ENCODE results near the gene SPATA20.

Gene SPATA20

DNA sequence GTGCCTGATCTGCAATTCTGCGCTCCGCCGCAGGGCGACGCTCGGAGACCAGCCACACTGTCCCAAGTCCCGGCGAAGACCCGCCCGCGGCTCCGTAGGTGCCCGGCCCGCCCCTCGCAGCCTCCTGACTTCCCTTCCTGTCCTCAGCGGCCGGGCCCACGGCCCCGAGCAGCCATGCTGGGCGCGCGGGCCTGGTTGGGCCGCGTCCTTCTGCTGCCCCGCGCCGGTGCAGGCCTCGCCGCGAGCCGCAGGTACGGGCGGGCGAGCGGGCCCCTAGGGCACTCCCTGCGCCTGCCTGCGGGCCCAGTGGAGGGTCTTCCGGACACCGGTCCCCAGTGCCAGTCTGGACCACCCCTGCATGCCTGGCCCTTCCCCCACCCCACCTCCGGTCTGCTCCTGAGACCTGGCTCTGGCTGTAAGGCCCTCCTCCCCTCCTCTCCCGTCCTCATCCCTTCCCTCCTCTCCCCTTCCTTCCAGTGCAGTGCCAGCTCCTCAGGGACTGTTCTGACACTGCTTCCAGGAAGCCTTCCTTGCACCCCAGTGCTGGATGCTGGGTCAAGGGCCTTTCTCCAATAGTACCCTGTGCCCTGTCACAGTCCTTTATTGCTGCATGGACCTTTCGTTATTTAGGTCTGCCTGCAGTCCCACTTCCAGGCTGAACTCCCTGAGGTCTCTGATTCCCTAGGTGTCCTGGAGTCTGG is at the start of gene SPATA20:
SPATA20 (plus strand) TSS at position 140 of the 701 bp plus-strand sequence; CDS start at position 175, 35 bp downstream.
- DNase-seq (ENCODE audit: low read depth in 3 of 3): peak; percentile 66 to 89 (median 76)

DNA sequence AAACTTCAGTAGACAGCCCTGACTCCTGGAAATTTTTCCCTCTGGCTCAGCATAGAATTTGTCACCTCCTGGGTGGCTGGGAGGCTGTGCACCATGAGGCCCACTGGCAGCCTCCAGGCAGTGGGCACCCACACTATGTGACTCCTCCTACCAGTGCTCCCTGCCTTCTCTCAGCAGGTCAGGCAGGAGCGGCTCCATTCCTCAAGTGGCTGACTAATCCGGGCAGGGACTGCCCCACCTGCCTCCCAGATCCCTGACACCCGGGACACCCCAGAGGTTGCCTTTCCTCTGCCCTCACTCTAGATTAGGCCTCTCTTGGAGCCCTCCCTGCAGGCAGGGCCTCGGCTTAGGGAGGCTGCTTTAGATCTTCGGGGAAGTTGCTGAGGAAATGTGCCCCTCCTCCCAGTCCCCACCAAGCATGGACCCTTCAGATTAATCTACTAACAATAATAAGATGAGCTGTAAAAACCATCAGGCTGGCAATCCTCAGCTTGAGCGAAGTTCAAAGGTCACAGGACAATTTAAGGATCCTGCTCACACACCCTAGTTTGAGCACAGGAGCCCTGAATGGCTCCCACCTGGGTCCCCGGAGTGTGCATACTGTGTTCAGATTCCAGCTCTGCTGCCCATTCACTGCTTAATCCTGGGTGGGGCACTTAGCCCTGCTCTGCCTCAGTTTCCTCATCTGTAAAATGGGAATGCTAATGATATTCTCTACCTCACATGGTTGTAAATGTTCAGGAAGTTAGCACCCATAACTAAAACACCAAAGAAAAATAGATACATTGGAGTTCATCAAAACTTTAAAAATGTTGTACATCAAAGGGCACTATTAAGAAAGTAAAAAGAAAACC is 48.7 kb upstream of the SPATA20 start:
- DNase-seq (ENCODE audit: low read depth in 3 of 3): no peak

DNA sequence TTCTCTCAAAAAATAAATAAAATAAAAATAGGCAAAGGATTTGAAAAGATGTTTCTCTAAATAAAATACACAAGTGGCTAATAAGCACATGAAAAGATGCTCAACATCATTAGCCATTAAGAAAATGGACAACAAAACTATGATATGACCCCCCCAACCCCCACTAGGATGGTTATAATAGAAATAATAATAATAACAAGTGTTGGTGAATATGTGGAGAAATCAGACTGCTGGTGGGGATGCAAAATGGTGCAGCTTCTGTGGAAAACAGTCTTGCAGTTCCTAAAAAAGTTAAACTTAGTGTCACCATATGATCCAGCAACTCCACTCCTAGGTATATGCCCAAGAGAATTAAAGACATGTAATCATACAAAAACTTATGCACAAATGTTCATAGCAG is 47.7 kb upstream of the SPATA20 start:
- DNase-seq (ENCODE audit: low read depth in 3 of 3): no peak

DNA sequence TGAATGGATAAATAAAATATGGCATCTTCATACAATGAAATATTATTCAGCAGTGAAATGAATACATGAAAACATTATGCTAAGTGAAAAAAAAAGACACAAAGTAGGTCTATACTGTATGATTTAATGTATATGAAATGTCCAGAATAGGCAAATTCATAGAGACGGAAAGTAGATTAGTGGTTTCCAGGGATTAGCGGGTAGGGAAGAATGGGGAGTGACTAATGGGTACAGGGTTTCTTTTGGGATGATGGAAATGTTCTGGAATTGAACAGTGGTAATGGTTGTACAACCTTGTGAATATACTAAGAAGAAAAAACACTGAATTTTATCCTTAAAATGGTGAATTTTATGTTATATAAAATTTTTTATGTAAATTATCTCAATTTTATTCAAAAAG is 47.3 kb upstream of the SPATA20 start:
- no peak for DNase-seq (ENCODE audit: low read depth in 3 of 3)

DNA sequence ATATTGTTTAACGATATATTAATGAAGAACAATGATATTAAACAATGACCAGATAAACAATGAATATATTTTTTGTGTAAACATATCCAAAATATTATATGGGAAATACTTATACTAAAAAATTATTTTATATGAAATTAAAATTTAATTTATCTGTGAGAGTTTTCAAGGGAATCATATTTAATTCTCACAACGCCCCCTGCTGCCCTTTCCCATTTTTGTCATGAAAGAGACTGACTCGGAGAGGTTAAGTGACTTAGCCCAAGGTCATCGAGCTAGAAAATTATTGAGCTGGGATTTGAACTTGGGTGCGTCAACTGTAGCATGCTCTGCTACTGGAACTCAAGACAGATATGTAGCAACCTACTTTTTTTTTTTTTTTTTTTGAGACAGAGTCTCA is 45.9 kb upstream of the SPATA20 start:
- no peak for DNase-seq (ENCODE audit: low read depth in 3 of 3)

DNA sequence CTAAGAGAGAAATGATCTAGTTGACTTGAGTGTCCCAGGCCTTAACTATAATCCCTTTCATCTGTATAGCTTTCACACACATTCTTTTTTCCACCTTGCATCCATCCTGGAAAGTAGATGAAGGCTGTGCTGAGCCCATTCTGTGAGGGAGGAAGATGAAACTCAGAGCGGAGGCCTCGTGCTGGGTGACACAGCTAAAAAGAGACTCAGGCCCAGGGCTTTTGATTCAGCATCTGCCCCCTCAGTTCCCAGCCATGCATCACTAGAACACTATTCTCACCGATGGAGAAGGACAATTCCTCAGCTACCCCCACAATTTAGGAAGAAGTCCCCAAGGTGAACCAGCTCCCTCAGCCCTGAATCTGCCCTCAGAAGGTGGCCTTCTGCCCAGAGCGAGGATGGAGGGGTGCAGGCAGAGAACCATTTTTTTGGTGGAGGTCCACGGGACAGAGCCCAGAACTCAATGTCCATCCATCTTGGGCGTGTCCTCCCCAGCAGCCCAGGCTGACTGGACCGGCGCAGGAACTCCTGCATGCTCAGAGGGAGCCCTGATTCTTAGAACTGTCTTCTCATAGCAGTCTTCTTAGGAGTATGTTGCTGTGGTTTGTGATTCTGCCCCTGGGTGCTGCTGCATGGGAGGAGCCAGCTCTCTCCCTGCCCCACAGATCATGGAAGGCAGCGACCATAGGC is 44.5 kb upstream of the SPATA20 start:
- no peak for DNase-seq (ENCODE audit: low read depth in 3 of 3)

DNA sequence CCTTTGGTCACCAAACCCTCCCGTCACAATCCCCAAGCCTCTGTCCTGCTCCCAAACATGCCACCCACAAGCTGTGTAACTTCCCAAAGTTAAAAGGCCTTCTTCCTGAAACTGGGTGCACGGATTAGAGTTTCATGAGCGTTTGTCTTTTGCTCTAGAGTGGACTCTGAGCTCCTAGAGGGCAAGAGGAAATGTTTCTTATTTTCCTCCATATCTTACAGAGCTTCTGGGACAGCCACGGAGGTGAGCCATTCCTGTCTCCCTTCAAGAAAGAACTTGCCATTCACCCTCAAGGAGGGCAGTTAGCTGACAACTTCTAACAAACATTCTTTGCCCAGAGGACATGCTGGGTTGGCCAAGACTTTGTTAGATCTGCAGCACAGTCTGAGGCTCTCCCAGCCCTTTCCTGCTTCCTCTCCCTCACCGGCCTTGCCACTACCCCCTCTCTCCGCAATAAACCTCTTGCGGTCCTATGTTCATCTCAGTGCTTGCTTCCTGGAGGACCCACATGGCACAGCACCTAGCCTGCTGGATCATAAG is 41.3 kb upstream of the SPATA20 start:
- no peak for DNase-seq (ENCODE audit: low read depth in 3 of 3)

DNA sequence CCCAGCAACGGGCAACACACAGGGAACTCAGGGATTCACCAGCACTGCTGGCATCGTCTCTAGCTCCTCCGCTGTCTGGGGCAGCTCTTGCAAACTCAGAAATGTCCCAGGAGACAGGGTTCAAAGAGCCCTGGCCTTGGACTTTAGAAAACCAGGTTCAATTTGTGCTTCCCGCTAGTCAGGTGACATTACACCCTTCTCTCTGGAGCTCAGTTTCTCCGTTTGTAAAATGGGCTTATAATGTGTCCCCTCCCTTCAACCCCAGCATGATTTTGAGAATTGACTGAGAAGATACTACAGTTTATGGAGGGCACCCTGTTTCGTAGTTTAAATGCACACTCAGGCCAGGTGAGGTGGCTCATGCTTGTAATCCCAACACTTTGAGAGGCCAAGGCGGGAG is 40.7 kb upstream of the SPATA20 start:
- DNase-seq (ENCODE audit: low read depth in 3 of 3): no peak

DNA sequence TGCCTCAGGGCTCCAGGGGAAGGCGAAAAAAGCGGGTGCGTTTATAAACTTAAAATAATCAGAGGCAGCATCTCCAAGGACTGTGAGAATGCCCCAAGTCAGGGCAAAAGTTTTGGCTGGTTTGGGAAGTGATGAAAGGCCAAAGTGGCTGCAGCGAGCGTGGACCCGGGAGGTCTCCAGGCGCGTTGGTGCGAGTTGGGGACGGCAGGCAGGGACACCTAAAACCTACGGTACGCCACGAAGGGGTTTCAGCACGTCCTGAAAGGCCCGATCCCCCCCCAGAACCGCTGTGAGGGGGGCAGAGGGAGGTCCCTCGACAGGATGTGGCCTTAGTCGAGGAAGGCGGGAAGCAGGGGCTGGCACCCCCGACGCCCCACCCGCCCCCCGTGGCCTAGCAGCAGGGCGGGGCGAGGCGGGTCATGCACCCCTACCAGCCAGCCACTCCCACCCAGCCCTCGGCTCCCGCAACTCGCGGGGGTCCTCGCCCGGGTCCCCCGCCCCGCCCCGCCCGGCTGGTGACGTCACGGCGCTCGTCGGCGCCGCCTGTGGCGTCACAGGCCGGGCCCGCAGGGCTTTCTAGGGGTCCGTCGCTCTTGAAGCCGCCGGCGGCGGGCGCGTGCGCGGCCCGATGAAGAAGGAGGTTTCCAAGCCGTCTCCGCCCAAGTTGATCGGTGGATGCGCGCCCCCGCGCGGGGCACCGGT is 39.0 kb upstream of the SPATA20 start, which contains the start of gene MYCBPAP:
MYCBPAP (plus strand) TSS at position 569 of the 702 bp plus-strand sequence. CDS start 236 bp downstream, outside the sequence.
- peak; percentile 58 to 83 (median 59) for DNase-seq (ENCODE audit: low read depth in 3 of 3)

DNA sequence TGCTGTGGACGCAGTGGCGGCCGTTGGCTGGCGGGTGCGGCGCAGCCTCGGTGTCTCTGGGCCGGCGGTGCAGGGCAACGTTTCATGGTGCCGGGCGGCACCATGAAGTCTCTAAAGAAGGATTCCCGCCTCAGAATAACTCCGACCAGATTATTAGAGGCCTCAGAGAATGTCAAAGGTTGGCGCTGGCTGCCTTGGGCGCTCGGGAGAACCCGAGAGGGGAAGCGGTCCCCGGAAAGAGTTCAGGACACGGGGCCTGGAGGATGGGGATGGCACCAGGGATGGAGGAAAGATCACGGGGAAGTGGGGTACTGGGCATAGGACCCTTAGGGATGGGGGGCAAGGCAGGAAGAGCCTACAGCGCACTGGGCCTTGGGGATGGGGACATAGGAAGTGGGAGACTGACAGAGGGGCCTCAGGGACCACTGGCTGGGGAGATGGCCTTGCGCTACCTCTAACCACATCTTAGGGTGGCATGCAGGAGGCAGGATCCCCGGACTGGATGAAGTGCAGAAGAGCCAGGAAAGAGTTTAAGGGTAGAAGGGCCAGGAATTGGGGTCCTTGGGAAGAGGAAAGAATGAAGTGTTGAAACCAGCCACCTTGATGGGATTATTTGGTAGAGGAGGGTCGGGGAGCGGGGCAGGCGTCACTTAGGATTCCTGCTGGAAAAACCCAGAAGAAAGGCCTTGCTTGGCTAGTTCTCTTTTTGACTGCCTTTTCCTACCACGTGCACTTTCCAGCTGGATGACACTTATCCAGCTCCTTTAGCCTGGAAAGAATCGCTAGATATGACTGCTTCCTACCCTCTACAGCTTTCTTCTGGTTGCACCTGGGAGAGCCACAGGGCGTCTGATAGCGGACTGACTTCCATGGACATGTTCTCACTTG is 38.2 kb upstream of the SPATA20 start:
- DNase-seq (ENCODE audit: low read depth in 3 of 3): no peak

DNA sequence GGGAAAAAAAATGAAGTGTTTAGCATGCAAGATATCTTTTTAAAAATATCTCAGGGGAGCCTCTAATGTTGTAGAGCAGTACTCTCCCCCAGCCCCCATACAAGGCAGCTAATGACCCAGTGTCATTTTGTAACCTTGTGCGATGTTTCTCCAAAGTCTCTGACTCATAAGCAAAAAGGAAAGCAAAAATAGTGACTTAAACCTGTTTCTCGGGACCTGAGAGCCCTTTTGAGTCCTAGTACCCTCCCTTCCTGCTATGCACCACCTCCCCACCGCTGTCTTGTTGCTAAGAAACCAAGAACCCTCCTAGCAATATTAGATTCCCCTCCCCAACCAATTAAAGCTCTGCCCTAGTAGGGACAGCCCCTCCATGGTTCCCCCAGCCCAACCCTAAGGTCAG is 35.9 kb upstream of the SPATA20 start:
- peak in 2 of 3 experiments; percentile 23 to 55 for DNase-seq (ENCODE audit: low read depth in 3 of 3)

DNA sequence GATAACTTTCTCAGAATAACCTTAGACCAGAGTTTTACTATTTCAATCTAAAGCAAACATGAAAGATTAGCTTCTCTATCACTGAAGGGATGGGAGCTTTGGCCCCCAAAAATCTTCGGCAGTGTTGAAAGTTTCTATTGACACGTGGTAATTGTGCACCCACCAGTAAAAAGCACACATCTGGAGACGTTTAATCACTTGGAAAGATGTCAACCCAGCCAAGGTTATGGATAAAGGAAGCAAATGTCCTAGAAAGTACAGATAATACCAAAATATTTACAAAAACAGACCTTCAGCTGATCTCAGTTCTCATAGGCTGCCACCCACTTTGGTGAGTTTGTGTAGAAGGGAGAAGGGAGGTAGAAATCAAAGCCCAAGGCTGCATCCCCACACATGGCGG is 33.5 kb upstream of the SPATA20 start:
- no peak for DNase-seq (ENCODE audit: low read depth in 3 of 3)

DNA sequence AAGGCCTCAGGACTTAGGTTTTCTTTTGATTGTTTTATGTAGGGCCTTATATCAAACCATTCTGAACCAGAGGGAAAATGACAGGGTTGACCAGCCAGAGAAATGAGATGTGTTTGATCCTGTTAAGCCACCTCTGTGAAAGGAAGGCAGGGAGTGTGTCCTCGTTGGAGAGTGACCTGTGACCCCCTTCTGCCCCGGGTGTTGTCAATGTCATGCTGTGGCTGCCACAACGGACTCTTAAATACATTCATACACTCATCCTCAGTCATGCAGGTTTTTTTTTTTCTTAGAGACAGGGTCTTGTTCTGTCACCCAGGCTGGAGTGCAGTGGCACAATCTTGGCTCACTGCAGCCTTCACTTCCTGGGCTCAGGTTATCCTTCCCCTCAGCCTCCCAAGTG is 32.6 kb upstream of the SPATA20 start:
- no peak for DNase-seq (ENCODE audit: low read depth in 3 of 3)

DNA sequence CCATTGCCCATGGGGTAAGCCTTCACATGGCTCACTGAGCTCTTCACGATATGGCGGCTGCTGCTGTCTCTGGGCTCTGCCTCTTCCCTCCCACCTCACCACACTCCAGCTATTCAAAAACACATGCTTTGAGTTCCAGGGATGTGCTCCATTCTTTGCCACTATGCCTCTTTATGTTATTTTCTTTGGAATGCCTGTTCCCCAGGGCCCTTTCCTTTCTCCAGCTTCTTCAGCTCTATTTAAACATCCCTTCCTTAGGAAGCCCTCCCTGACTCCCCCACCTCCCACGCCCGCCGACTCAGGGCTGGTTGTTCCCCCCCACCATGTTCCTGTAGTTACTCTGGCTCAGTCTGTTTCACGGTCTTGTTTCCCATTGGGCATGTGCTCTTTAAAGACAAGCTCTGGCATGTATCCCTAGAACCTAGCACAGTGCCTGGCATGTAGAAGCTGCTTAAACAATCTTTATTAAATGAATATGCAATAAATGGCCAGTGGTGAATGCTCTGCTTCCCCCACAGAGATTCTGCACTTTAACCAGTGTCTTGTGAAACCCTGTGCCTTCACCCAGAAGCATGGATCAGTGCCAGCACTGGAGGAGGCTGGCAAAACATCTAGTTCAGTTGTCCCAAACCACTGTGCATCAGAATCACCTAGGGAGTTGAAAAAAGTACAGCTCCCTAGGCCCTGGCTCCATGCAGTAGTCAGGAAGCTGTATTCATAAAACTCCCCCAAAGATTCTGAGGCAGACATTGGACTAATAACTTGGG is 31.9 kb upstream of the SPATA20 start:
- DNase-seq (ENCODE audit: low read depth in 3 of 3): no peak

DNA sequence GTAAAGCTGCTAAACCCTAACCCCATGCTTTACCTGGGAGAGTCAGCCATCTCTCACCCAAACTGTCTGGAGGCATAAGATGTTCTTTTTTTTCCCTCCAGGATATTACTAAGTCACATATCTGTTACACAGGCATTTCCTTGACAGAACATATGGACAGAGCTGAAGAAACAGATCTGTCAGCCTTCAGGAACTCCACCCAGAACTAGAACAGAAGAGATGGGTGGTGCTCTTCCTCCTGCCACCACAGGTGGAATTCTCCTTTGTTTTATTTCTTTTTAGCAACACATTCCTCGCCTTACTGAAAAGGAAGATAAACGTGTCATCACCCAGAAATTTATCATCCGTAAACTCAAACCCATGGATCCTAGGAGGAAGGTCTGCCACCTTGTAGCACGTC is 30.0 kb upstream of the SPATA20 start:
- no peak for DNase-seq (ENCODE audit: low read depth in 3 of 3)

DNA sequence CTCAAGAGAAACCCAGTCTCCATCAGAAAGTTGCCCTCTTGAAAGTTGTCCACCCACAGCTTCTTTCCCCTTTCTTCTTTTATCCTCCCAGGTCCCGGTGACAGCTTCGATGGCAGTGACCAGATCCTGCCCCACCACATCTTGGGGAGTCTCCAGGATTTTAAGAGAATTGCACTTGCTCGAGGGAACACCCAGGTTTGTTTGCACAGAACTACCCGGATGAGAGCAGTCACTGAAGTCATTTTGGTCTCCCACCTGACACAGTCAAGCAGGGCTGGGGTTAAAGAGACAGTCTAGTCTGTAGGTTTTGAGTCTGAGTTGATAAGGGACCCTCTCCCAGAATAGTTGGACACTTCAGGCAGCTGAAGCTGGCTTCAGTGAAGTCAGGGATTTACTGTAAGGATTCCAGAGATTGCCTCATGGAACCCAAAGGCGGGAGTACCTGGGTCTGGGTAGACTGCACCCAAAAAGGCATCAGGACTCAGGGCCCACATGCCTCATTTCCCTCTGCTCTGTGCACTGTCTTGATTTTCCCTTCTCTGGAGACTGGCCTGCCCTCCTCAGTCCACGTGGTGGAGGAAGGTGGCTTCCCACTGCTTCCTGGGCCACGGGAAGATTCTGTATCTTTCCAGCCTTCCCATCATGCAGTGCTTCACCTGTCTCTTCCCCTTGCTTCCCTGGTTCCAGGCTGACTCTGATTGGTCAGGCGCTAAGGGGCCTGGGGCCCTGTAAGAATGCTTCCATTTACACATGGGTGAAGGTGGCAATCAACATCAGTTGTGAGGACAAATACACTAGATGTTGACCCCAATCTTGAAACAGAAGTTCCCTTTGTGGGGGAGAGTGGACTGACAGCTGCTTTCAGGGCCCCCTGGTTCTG is 29.2 kb upstream of the SPATA20 start:
- DNase-seq (ENCODE audit: low read depth in 3 of 3): no peak

DNA sequence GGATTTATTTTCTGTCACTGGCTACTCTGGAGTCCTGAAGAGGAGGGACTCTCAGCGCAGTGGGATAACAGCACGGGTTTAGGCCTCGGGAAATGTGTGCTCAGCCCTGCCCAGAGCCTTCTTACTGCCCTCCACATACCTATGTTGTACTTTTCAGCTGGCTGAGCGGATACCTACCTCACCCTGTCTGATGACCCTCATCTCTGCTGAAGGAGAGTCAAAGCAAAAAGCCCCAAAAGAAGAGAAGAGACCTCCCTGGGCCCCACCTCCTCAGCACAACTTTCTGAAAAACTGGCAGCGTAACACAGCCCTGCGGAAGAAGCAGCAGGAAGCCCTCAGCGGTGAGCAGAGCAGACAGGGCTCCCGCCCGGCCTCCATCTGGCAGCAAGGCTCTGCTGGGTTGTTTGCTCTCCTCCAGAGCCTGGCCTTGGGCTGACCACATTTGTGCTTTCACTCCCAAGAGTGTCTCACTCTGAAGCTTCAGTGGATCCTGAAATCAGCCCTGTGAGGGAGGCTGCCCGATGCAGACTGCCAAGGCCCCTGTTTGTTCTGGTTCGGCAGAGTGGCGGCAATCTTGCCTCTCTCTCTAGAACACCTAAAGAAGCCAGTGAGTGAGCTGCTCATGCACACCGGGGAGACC is 28.5 kb upstream of the SPATA20 start:
- no peak for DNase-seq (ENCODE audit: low read depth in 3 of 3)

DNA sequence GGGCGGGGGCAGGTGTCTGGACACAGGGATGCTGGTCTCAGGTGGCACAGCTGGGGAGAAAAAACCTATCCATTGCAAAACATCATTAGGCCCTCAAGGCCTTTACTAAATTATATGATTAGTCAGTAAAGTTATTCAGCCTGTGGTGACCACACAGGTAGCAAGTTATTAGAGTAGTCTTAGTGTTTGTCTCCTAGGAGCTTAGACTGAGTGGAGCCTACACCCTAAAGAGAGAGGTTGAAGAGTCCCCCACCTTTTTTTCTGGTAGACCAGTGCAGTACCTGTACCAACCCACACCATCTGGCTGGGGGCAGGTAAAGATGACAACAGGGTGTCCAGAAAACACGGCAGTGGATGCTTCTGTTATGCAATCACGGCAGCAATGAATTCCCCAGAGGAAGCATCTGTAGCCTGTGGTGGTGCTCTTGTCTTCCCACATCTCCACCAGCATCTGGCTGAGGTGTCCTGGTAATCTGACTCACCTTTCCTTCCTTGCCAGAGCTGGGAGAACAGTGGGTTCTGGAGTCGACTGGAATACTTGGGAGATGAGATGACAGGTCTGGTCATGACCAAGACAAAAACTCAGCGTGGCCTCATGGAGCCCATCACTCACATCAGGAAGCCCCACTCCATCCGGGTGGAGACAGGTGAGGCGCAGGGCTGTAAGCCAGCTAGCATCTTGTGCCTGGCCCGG is 27.7 kb upstream of the SPATA20 start:
- no peak for DNase-seq (ENCODE audit: low read depth in 3 of 3)

Data from stimulated activated CD4-positive, alpha-beta T cell treated with anti-CD3 and anti-CD28 coated beads, TNF-alpha, amount 100 ng/mL, for 24 hours (primary cell).